Endothelial cell of umbilical vein (primary cell): ENCODE measurements around the gene VTA1.

ENCODE experiments used
- CTCF ChIP-seq, 2 donors: IDR thresholded peaks; 1 replicate in 1 of 2; 2 replicates in 1 of 2; pipeline ENCODE4 v1.5.1; 2011; ENCODE audit warnings: low read length in 2 of 2, mild to moderate bottlenecking in 2 of 2, moderate library complexity in 2 of 2, control low read depth in 1 of 2, inconsistent platforms in 1 of 2, low read depth in 1 of 2; ENCODE audit not compliant: insufficient read depth in 1 of 2; ENCODE audit errors: extremely low read depth in 1 of 2
- EZH2 ChIP-seq: IDR thresholded peaks from 2 replicates; pipeline ENCODE4 v1.6.1; 2012; ENCODE audit warnings: borderline replicate concordance, low read depth, mild to moderate bottlenecking, moderate library complexity, low read length, inconsistent platforms; ENCODE audit not compliant: severe bottlenecking
- POLR2A ChIP-seq: IDR thresholded peaks from 2 replicates; pipeline ENCODE4 v1.6.1; 2012; ENCODE audit warnings: low read depth, mild to moderate bottlenecking, control low read depth, low read length
- POLR2AphosphoS5 ChIP-seq: IDR thresholded peaks from 2 replicates; pipeline ENCODE4 v1.6.1; 2012; ENCODE audit warnings: low read depth, mild to moderate bottlenecking, control low read depth, low read length, moderate library complexity; ENCODE audit not compliant: insufficient read depth

DNA sequence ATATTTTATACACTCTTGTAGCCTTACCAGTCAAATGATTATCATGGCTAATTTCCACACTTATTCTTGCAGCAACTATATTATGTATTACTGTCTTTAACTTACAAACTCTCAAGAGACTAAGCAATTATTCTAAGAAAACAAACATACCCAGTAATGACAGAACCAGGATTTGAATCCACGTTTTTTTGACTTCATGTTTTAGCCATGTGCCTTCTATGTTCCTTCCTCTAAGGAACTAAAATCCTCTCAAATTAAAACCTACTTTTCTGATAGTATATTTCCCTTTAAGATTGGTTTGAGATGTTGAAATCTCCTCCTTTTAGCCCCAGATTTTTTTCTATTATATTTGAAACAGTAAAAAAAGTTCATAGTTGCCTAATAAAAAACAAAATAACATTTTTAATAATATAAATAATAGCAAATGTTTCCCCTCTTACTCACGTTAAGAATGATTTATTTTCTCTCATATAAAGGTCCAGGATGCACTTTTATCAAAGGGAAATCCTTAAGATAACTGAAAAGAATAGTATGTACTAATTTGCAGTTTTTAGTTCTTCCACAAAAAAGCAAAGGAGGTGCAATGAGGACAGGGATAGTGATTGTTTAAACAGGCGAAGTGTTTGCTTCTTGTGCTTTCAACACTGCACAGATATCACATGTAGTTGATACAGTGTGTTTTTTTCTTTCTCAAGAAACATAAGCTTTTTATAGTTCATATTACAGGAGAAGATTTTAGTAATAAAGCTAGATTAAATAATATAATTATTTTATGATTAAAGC lies 54.0 kb downstream of the VTA1 start:
- TF ChIP-seq EZH2 (no peak), CTCF (IDR thresholded peaks at IDR 0.05; ENCODE audit: extremely low read depth in 1 of 2, insufficient read depth in 1 of 2, low read depth in 1 of 2, low read length in 2 of 2) (no peak), POLR2AphosphoS5 (no peak), POLR2A (no peak)
